ENCODE data around the gene MLLT6. TPM values are rescaled to one million over a fixed set of nuclear protein-coding genes. Genes with fewer than 3 reads are reported as not detected.
"Not testable (repeated sequence)": the region's sequence is repeated elsewhere in the genome, so short reads cannot be mapped to it uniquely, and the experiment has no call there.

The MLLT6 gene
- total RNA-seq, 1 donor from 2014 or later, result 23.4 TPM

DNA sequence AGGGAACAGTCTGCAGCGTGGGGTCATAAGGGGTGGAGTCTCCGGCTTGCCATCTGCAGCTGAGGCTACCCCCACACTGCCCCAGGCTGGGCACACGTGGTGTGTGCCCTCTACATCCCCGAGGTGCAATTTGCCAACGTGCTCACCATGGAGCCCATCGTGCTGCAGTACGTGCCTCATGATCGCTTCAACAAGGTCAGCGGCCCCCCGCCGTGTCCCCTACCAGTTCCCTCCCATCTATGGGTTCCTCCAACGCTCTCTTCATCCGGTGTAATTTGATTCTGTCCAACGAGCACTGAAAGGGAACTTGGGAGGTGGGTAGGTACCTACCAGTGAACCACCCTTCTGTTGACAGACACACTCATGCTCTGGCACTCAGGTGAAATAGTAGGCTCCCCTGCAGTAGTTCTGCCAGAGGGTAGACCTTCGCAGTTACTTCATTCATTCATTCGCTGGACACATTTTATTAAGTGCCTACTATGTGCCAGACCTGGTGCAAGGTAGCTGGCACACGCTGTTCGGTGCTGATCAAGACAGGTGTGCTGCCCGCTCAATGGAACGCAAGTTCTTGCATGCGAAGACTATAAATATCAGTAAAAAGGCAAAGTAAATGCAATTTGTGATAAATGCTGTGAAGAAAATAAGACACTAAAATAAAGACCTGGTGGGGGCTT, 2.7 kb downstream of the MLLT6 start:
- DNase-seq, result no peak

DNA sequence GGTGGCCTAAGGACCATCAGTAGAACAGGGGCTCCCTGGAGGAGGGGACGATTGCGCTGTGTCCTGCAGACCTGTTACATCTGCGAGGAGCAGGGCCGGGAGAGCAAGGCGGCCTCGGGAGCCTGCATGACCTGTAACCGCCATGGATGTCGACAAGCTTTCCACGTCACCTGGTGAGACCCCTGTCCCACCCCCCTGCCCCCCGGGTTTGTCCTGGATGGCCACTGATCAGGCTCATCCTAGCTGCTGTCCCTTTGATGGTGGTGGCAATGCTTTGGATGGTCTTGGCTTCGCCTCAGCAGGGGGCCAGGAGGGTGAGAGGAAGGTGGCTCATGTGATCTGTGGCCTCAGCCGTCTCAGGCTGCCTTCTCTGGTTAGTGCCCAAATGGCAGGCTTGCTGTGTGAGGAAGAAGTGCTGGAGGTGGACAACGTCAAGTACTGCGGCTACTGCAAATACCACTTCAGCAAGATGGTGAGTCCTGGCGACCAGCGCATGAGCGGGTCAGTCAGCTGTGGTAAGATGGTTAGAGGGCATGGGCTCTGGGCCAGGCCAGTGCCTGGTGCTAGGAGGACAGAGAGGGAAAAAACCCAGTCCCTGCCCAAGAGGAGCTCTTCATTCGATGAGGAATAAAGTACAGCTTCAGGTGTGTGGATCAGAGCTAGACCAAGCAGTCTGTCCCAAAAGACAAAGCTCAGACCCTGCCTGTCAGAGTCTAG, 4.2 kb downstream of the MLLT6 start:
- no peak for DNase-seq

GRCh38 chr17:38709864-38710603, 5.0 kb downstream of the MLLT6 start:
- DNase-seq, result no peak

DNA sequence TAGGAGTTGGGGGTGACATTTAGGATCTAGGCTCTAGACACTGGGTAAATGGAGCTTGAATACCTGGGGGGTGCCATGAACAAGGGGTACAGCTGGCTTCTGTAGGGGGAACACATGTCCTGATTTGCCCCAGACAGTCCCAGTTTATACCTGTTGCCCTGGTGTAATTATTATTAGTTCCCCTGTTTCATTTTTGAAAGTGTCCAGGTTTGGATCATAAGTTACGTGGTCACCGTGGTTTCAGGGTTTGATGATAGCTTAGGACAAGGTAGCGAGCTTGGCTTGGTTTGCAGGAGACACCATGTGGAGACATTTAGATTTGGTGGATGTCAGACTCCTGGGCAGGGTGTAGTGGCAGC, 5.5 kb downstream of the MLLT6 start:
- no peak for DNase-seq

DNA sequence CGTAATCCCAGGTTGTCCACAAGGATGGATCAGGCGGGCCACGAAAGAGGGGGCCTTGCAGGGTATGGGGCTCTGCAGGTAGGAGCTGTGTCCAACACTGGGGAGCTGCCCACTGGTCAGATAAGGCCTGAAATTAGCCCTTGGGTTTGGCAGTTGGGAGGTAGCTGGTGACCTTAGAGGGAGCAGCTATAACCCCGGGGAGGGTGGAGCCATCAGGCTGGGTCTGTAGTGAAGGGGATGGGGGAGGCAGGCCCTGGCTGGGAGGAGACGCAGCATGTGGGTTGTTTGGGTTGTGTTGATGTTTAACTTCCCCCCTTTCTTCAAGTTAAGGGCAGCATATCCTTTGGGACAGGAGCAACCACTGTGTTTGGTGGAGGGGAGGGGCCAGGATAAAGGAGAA, 5.9 kb downstream of the MLLT6 start:
- no peak for DNase-seq

DNA sequence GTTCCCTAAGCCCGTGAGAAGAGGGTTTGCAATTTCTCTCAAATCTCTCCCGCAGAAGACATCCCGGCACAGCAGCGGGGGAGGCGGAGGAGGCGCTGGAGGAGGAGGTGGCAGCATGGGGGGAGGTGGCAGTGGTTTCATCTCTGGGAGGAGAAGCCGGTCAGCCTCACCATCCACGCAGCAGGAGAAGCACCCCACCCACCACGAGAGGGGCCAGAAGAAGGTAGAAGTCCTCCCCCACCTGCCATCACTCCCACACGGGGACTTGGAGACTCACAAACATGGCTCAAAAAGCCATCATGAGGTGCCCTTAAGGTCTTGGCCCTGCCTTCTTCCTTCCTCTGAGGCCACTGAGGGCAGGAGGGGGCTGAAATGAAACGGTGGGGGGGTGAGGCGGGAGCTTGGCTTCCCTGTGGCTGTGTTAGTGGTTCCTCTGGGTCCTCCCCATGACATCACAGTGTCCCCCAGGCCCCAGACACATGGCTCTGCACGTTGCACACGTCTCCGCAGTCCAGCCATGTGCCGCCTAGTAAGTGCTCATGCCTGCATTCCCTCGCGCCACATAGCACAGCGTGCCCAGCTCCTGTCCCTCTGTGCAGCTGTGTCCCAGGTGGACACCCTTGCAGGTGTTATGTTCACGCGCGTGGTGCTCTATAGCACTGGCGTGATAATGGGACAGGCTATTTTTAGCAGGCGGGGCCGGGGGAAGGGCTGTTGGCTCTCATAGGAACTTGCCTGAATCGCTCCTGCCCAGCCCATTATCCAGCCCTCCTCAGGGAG, 6.9 kb downstream of the MLLT6 start:
- no peak for DNase-seq

- no peak for DNase-seq
Observed at GRCh38 chr17:38712593-38712992, 7.5 kb downstream of the MLLT6 start.

- no peak for DNase-seq
Observed at GRCh38 chr17:38713456-38714075, 8.5 kb downstream of the MLLT6 start.

- DNase-seq, result no peak
Observed at GRCh38 chr17:38715216-38715943, 10.3 kb downstream of the MLLT6 start.

GRCh38 chr17:38716368-38717005, 11.4 kb downstream of the MLLT6 start:
- DNase-seq, result no peak

DNA sequence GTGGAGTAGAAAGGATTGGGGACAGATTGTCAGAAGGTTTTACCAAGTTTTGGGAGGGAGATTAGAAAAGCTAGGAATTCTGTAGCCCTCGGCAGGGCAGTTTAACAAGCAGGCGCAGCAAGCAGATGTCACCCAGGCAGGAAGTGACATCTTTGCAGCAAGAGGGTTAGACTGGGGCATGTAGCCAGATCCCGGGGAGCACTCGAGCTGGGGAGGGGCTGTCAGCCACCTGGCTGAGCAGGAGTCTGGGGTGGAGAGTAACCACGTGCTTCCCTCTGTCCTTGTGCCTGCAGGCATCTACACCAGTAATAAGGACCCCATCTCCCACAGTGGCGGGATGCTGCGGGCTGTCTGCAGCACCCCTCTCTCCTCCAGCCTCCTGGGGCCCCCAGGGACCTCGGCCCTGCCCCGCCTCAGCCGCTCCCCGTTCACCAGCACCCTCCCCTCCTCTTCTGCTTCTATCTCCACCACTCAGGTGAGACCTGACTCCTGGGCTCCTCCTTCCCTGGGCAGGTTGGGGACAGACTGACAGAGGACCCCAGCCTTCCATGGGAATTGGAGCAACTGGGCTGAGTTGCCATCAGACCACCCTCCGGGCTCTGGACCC, 12.2 kb downstream of the MLLT6 start:
- DNase-seq, result no peak

- DNase-seq, result no peak
Observed at GRCh38 chr17:38719289-38719942, 14.3 kb downstream of the MLLT6 start.

GRCh38 chr17:38719943-38720641, 15.0 kb downstream of the MLLT6 start:
- DNase-seq, result no peak

- DNase-seq, result no peak
Observed at GRCh38 chr17:38720941-38721340, 15.9 kb downstream of the MLLT6 start.

DNA sequence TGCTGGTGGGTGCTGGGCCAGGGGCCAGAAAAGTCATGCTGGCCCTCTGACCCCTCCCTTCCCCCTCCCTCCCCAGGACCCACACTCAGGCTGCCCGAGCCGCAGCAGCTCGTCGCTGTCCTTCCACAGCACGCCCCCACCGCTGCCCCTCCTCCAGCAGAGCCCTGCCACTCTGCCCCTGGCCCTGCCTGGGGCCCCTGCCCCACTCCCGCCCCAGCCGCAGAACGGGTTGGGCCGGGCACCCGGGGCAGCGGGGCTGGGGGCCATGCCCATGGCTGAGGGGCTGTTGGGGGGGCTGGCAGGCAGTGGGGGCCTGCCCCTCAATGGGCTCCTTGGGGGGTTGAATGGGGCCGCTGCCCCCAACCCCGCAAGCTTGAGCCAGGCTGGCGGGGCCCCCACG, 16.7 kb downstream of the MLLT6 start:
- DNase-seq, result no peak

- DNase-seq, result peak; percentile 20
Observed at GRCh38 chr17:38724337-38724988, 19.4 kb downstream of the MLLT6 start.

DNA sequence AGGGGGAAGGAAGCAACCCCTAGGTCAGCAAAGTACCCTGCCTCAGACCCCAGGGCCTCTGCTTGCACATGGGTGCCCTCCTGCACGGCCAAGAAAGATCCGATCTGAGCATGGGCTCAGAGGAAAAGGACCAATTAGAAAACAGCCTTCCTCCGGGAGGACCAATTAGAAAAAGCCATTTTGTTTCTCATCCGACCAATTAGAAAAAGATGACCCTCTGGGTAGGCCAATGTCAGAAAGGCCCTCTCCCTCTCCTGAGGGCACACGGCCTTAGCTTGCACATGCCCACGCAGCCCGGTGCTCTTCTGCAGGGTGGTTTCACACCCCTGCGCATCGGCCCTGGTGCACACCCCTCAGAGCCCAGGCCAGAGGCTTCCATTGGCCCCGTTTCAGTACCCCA, 20.0 kb downstream of the MLLT6 start:
- DNase-seq, result no peak

DNA sequence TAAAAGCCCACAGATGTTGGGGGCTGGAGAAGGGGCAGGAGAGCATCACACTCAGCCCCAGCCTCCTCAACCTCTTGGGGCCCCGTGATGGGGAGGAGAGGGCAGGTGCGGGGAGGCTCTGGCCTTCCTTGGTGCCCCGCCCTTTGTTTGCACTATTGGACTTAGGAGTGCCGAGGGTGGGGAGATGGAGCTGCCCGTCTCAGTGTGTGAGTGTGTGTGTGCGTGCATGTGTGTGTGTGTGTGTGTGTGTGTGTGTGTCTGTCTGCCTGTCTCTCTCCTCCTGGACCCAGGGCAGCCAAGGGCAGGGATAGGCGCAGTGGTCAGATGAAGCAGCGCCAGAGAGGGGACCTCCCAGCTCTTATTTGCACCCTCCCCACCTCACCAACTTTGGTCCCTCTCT, 21.1 kb downstream of the MLLT6 start:
- DNase-seq, result not testable (repeated sequence)

DNA sequence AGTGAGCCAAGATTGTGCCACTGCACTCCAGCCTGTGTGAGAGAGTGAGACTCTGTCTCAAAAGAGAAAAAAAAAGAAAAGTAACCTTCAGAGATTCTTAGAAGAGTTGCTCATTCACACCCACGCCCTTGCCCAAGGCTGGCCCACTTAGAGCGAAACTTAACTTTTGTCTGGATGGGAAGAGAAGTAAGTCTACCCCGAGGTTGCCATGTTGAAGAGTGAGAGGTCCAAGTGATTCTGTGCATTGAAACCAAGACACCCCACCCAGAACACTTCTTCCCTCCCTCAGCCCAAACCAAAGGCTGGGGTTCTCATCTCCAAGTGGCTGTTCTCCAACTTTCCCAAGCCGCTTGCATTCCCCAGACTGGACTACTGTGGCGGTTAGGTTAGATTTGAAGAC, 22.7 kb downstream of the MLLT6 start:
- no peak for DNase-seq
